ENCODE measurements around the gene MAP3K5. TPM values are rescaled to one million over a fixed set of nuclear protein-coding genes. Genes with fewer than 3 reads are reported as not detected.
A peak's percentile ranks its signal among the peaks of the same experiment; 100 is the strongest.
"Not testable (repeated sequence)": the region's sequence is repeated elsewhere in the genome, so short reads cannot be mapped to it uniquely, and the experiment has no call there.

The MAP3K5 gene
- polyA plus RNA-seq, 4 donors, result 2.9 to 8.2 (median 7.1) TPM

DNA sequence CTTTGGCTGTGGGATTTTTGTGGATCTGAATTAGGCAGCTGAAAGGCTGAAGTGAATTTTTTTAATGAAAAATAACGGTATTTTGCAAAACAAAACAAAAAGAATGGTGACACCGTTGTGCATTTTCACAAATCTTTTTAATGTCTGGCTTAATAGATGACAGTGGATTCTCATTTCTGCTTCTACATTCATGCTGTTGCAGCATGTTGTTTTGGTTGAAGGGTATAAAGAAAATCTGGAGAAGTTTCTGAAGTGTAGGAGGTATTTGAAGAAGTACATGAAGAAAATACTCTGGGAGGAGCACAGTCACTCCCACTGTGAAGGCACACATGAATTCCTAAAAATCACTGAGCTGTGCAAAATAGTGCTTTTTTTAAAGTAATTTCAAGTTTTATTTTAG, 3.1 kb upstream of the MAP3K5 start:
- no peak for DNase-seq (ENCODE audit: low read depth in 4 of 4, low spot score in 3 of 4)

DNA sequence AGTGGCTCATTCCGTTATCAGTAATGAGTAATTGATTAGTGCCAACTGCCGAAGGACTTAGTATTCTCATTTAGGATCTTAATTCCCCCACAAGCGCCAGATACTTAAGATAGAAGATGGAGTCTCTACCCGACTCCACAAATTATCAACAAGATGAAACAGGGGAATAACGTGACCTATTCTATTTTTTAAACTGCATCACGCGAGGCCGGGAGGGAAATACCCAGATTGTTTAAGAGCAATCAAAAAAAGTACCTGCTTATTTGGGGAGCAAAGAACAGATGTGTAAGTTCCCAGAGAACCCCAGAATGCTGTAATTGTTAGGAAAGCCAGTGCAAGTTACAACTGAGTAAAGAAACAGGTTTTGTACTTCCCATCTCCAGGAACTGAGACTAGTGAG, 1.1 kb upstream of the MAP3K5 start:
- no peak for DNase-seq (ENCODE audit: low read depth in 4 of 4, low spot score in 3 of 4)

DNA sequence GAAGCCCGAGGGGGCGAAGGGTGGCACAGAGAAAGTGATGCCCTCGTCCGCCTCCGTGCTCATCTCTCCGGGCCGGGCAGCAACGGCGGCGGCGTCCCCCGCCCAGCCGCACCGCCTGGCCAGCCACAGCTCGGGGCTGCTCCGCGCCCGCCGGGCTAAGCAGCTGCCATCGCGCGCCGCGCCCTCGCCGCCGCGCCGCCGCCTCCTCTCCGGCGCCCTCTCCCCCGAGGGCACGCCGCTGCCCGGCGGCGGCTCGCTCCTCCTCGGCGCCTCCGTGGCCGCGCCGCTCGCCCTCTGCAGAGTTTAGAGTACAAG, 225 bp downstream of the MAP3K5 start:
- DNase-seq (ENCODE audit: low read depth in 4 of 4, low spot score in 3 of 4), result no peak

DNA sequence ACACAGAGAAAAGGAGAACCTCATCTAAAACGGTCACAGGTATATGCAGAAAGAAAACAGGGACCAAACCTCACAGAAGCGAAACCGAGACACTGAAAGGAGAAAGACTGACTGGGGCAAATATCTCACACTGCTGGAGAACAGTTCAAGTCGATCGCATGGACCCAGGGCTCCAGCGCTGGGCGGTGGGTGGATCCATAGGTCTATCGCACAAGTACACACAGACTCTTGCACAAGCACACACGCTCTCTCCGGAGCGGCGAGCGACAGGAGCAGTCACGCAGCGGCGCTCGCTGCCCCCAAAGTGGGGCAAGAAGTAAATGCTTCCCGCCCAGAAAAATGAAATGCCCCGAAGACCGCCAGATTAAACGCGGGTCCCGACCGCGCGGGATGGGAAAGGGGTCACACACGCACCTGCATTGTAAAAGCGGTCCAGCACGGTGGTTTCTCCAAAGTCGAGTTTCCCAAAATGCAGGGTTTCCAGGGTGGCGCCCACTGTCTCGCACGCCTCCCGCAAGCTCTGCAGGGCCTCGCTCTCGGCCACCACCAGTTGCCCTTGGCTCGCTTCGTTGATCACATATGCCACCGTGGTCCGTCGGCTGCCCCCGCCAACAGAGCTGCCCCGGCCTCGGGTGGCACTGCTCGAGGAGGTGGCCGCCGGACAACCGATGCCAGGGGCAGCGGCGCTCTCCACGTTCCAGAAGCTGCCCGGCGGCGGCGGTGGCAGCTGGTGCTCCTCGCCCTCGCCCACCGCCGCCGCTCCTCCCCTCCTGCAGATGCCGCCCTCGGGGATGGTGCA, 782 bp downstream of the MAP3K5 start:
- DNase-seq (ENCODE audit: low read depth in 4 of 4, low spot score in 3 of 4), result peak in 2 of 4 donors; percentile 10 to 25

DNA sequence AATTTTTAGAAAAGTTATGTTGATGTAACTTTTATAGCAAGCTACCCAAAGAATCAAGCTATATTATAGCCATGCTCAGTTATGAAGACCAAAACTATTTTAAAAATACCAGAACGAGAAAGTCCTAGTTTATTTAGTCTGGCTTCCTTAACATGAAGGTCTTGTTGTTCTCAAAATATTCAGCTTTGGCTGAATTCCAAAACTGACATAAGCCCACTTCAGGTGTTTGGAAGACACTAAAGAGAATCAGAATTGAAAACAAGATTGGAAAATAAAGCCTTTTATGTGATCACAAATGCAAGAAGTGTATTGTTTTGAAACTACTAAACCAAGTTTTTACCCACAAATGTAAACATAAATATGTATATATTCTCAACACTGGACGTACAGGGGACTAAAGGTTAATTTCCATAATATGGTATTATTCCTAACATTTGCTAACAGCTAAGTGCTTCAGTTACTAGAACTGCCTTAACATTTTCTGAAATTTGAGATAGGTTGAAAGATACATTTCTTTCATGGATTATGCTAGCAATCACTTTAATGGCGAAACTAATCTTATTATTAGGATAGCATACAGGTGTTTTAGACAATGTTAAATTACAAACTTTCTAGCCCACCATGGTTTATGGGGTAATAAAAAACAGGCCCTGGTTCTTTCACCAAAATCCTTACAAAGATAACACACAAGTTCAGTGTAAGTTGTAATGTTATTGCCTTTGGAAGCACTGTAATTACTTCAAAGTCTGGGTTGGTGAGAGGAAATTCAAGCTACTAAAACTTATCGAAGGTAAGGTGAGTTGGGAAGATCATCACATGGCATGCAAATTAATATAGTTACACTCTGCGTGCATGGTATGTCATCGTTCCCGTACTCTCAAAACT, 1.6 kb downstream of the MAP3K5 start:
- DNase-seq (ENCODE audit: low read depth in 4 of 4, low spot score in 3 of 4), result no peak

DNA sequence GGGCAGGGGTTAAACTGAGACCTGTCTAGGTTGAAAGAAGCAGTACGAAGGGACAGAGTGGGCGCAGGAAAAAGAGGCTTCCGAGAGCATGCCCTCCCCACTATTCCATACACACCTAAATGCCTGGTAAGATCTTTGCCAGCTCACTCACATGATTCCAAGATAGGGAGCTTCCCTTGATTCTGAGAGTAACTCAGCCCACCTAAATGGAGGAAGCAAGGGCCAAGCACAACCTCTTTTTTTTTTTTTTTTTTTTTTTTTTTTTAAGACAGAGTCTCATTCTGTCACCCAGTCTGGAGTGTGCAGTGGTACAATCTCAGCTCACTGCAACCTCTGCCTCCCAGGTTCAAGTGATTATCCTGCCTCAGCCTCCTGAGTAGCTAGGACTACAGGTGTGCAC, 2.8 kb downstream of the MAP3K5 start:
- not testable (repeated sequence) for DNase-seq (ENCODE audit: low read depth in 4 of 4, low spot score in 3 of 4)

DNA sequence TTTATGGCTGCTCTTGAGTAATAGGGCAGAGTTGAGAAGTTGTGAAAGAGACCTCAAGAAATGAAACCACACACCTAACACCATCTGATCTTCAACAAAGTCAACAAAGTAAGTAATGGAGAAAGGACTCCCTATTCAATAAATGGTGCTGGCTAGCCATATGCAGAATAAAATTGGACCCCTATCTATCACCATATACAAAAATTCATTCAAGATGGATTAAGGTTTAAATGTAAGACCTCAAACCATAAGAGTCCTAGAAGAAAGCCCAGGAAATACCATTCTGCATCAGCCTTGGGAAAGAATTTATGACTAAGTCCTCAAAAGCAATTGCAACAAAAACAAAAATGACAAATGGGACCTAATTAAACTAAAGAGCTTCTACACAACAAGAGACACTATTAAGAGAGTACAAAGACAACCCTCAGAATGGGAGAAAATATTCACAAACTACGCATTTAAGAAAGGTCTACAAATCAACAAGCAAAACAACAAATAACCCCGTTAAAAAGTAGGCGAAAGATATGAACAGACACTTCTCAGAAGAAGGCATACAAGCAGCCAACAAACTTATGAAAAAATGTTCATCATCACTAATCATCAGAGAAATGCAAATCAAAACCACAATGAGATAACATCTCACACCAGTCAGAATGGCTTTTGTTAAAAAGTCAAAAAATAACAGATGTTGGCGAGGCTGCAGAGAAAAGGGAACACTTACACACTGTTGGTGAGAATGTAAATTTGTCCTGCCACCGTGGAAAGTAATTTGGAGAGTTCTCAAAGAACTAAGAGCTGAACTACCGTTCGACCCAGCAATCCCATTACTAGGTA, 4.0 kb downstream of the MAP3K5 start:
- no peak for DNase-seq (ENCODE audit: low read depth in 4 of 4, low spot score in 3 of 4)

DNA sequence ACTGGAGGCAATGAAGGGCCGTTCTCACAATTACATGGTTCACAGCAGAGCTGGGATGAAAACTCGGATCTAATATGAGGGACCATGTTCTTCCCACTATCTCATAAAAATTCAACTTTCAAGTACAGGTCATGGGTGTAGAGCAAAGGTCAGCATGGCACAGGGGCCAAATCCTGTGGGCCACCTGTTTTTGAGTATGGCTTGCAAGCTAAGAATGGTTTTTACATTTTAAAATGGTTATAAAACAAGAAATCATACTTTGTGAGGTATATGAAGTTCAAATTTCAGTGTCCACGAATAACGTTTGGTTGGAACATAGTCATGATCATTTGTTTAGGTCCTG, 4.6 kb downstream of the MAP3K5 start:
- no peak for DNase-seq (ENCODE audit: low read depth in 4 of 4, low spot score in 3 of 4)

DNA sequence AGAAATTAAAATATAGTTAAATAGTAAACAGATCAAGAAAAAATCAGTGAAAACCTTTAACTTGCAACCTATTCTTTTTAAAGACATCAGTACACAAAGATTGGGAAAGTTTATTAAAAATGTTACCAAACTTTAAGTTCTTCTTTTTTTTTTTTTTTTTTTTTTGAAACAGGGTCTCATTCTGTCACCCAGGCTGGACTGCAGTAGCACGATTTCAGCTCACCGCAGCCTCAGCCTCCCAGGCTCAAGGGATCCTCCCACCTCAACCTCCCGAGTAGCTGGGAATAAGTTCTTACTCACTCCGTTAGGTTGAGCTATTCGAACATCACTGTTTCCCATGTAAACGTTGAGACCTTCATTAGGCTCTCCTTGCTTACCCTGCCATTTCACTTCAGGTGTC, 5.6 kb downstream of the MAP3K5 start:
- DNase-seq (ENCODE audit: low read depth in 4 of 4, low spot score in 3 of 4), result no peak

DNA sequence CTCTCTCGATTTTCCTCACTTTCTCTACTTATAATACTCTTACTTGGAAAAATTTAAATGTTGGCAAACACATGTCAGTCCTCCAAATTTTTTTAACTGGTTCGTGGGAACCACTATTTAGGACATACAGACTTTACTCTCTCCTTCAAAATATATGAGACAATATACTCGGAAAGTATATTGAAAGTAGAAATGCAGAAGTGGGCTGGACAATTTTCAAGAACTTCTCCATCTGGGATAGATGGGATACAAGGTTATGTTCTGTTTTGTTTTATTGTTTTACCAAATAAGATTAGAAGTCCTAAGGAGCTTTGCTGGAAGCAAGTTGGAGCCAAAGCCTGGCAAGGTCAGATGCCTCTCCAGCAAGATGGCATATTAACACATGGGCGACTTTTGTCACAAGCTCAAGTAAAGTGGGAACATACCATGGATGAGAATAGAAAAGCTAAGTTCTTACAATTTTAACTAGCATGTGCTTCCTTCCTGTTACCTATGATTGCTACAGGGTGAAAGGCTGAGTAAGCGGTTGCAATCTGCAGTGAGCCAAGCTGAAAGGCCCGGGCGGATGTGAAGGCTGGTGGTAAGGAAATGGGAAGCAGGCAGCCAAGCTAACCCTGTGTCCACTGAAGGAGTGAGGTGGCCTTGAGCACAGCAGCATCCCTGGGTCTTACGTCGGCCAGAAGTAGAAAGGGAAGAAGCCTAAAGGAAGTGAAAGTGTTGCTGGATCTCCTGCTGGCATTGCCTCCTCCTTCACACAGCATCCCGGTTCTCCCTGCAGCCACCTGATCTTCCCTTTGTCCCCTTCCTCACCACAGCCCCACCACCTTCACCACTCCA, 7.1 kb downstream of the MAP3K5 start:
- DNase-seq (ENCODE audit: low read depth in 4 of 4, low spot score in 3 of 4), result no peak

DNA sequence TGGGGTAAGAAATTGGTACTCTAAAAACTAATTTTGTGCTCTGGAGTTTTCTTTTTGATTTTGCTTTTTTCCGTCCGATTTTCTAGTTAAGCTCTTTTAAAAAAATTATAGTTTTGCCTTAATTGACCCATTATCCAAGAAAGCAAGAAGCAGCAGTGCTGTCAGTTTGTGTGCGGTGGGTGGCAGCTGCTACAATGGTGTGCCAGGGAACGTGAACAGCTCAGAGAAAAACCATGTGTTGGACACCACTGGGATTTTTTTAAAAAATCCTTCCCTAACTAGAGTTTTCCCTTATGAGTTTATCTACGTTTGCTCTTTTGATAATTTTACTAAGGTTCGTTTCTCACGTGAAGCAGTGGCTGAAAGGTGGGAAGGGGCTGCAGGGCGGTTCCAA, 8.0 kb downstream of the MAP3K5 start:
- no peak for DNase-seq (ENCODE audit: low read depth in 4 of 4, low spot score in 3 of 4)

DNA sequence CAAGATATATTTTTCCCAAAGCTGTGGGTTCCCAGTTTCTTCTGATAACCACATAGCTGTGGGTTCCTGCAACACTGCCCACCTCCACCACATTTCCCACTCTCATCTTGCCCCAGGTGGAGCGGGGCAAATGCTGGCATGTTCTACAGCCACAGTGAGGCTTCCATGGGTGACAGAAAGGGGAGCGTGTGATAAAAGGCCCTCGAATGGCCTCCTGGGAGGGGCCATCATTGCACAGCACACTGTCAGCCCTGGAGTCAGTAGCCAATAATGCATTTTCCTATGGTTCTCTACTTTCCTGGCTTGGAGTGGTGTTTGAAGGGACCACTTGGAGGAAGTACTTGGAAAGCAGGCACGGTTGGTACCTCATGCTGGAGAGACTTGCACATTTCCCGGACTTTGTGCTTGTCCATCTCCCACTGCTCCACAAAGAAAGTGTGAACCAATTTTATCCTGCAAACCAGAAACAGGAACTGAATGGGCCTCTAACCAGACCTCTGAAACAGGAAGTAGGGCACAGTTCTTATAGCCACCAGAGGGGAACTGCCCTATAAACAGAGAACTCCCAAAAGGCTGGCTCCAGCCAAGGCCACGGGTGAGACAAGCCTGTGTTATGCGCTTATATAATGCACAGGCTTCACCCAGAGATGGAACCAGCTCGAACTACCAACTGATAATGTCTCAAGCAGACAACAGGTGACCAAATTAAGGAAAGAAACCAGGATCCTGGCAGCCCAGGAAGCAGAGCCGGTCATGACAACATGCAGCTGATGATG, 8.6 kb downstream of the MAP3K5 start:
- no peak for DNase-seq (ENCODE audit: low read depth in 4 of 4, low spot score in 3 of 4)

DNA sequence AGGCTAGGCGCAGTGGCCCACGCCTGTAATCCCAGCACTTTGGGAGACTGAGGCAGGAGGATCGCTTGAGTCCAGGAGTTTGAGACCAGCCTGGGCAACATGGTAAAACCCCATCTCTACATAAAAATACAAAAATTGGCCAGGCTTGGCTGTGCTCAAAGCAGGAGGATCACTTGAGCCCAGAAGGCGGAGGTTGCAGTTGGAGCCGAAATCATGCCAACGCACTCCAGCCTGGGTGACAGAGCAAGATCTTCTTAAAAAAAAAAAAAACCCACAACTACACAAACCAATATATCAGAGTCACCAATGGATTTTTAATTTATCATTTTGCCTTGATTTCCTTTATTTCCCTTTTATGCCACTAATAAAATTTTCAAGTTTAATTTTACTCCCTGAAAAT, 9.3 kb downstream of the MAP3K5 start:
- DNase-seq (ENCODE audit: low read depth in 4 of 4, low spot score in 3 of 4), result no peak

DNA sequence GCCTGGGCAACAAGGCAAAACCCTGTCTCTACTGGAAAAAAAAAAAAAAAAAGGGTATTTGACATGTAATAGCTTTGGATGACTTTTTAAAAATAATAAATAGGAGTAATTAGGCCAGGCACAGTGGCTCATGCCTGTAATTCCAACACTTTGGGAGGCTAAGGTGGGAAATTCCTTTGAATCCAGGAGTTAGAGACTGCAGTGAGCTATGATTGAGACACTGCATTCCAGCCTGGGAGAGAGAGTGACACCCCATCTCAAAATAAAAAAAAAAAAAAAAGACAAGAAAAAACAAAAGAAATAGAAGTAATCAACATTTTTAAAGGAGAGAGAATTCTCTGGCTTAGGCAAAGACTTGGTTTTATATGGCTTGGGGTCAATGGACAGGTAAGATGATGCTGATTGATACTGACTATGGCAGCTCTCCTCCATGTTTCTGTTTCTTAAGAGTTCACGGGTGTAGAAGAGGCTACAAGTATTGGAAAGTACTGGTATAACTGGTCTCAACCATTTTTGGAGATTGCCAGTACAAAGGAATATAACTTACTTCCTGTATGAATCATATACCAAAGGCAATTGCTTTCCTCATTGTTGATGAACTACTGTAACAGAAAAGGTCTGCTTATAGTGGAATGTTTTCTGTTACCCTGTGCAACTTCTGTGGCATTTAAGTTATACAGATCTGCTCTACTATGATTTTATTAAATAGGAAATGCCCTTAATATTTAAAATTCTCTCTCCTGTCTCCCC, 10.1 kb downstream of the MAP3K5 start:
- no peak for DNase-seq (ENCODE audit: low read depth in 4 of 4, low spot score in 3 of 4)

DNA sequence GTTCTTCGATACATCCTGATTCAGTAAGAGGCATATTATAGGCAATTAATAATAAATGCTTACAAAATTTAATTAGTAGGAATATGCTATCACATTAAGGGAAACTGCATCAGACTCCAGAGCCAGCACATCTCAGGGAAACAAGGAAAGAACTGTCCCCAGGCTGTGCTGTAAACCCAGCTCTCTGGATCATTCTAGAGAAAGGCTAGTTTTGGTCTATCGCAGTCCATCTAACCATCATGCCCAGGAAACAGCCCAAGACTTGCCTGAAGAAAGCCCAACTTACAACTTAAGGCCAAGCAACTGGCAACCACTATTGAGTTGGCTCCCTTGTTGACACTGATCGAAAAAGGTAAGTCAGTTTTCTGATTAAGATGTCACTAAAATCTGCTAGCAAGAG, 11.3 kb downstream of the MAP3K5 start:
- DNase-seq (ENCODE audit: low read depth in 4 of 4, low spot score in 3 of 4), result no peak

DNA sequence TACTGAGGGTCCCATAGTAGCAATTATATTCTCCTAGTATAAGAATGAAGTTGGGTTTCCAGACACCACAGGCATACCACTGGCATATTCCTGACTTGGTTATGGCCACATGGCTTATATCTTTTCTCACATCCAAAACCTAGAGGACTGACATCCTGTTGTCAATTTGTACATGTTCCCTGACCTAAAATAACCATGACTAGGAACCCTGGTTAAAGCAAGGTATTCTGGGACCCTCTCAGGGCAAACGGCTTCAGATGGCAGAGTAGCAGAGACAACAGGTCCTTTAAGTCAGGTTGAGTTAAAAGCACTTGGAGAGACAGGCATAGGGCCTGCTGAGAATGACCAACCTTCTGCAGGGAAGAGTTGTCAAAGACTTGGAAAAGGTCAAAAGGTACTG, 12.6 kb downstream of the MAP3K5 start:
- DNase-seq (ENCODE audit: low read depth in 4 of 4, low spot score in 3 of 4), result no peak

DNA sequence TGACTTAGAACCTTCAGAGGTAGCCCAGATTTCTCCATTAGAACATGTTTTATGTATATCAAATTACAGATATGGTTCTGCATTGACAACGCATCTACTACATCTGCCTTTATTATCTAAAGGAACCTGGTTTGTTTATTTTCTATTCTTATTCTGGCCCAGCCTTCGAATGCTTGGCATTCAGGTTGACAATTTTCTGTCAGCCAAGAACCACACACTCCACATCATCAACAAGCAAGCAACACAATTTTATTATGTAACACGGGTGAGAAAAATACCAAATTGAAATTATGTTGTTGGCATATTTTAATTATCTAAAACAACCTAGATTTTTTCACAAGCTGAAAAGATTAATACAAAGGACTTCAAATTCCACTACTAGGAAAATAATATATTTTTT, 14.6 kb downstream of the MAP3K5 start:
- DNase-seq (ENCODE audit: low read depth in 4 of 4, low spot score in 3 of 4), result no peak

DNA sequence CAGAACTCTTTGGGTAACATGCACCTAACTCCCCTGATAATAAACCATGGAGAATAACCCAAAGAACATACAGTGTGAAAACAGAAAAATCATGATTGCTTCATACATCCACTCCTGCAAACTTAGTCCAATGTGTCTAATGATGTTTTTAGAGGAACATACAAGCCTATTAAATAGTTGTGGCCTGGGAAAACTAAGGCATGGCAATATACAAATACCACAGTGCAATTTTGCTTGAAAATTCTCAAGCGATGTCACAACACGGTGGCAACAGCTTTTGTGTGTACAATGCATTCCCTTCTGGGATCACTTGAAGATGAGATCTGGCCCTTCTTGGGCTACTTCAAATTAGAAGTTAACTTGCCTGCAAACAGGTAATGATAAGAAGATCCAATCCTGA, 16.7 kb downstream of the MAP3K5 start:
- DNase-seq (ENCODE audit: low read depth in 4 of 4, low spot score in 3 of 4), result no peak

DNA sequence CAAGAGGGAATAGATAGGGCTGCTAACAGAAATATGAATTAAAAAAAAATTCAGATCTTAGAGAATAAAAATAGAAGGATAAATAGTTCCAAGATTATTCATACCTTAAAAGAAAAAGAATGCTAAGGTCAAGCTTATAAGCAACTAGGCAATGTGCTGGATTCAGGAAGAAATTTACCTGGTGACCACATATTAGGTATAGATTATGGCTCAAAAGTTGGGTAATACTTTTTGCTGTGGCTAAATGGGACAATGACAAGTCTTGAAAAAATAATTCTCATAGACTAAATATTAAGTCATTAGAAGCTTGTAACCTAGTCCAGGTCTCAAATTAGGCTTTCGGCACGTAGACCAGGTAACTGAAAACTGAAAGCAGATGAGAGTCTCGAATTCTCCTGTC, 17.2 kb downstream of the MAP3K5 start:
- DNase-seq (ENCODE audit: low read depth in 4 of 4, low spot score in 3 of 4), result no peak
